Lung (tissue), 12 donors: Measurements from ENCODE around the gene SLCO3A1. TPM values are rescaled to one million over a fixed set of nuclear protein-coding genes. Genes with fewer than 3 reads are reported as not detected.

Experiments
- ATAC-seq: fragments of 200-7000 bp; cut with Tn5 transposase; one replicate; pipeline ENCODE4 v1.9.1; 2020; ENCODE audit warnings: moderate number of reproducible peaks; ENCODE audit not compliant: insufficient read depth, low FRiP score
- DNase-seq, 3 donors: peaks; one replicate each; pipeline ENCODE4 v3.0.0-alpha.2; 2013 to 2017
- H3K27ac ChIP-seq, 2 donors: one replicate each; pipeline ENCODE4 v1.5.1; 2013; ENCODE audit warnings: mild to moderate bottlenecking in 2 of 2, moderate library complexity in 2 of 2, control low read depth in 1 of 2, inconsistent platforms in 1 of 2, low read depth in 1 of 2, low read length in 1 of 2
- H3K27me3 ChIP-seq, 3 donors: one replicate each; pipeline ENCODE4 v1.5.1; 2013; ENCODE audit warnings: low read length in 2 of 3; ENCODE audit not compliant: control insufficient read depth in 3 of 3, insufficient read depth in 3 of 3
- H3K36me3 ChIP-seq, 4 donors: one replicate each; pipeline ENCODE4 v1.5.1; 2013; ENCODE audit warnings: low read length in 4 of 4, mild to moderate bottlenecking in 1 of 4, moderate library complexity in 1 of 4; ENCODE audit not compliant: control insufficient read depth in 4 of 4, insufficient read depth in 4 of 4
- H3K4me1 ChIP-seq, 5 donors: one replicate each; pipeline ENCODE4 v1.5.1; 2013; ENCODE audit warnings: low read length in 5 of 5, mild to moderate bottlenecking in 2 of 5, moderate library complexity in 1 of 5; ENCODE audit not compliant: control insufficient read depth in 5 of 5, insufficient read depth in 5 of 5
- H3K4me3 ChIP-seq: one replicate; pipeline ENCODE4 v1.5.1; 2013; ENCODE audit warnings: mild to moderate bottlenecking, control low read depth, moderate library complexity
- H3K9ac ChIP-seq, 2 donors: one replicate each; pipeline ENCODE4 v1.5.1; 2013; ENCODE audit warnings: low read length in 2 of 2, control low read depth in 1 of 2; ENCODE audit not compliant: insufficient read depth in 1 of 2
- H3K9me3 ChIP-seq, 4 donors: one replicate each; pipeline ENCODE4 v1.5.1; 2013; ENCODE audit warnings: low read length in 3 of 4, mild to moderate bottlenecking in 1 of 4, moderate library complexity in 1 of 4; ENCODE audit not compliant: control insufficient read depth in 4 of 4, insufficient read depth in 3 of 4
- CTCF ChIP-seq: IDR thresholded peaks from 2 replicates; pipeline ENCODE4 v1.5.1; 2012; ENCODE audit warnings: mild to moderate bottlenecking; ENCODE audit errors: control extremely low read depth, extremely low read depth
- WGBS, 2 donors: extraction: QIAGEN DNeasy Blood & Tissue Kit; methylation state at CpG; one replicate each; pipeline ENCODE4 v1.1.7; 2013; 5-methylcytosine and 5-hydroxymethylcytosine counted together
- polyA plus RNA-seq, 2 donors: library from polyadenylated mRNA; stranded (reverse); fragments of 200-250 nt; gene quantifications; one replicate each; pipeline ENCODE4 v1.2.1, GENCODE V29; 2013
- total RNA-seq, 2 donors: library from RNA; depleted of rRNA in 1 of 2; stranded (reverse); fragments of >200 nt in 1 of 2; gene quantifications; one replicate each; pipeline ENCODE4 v1.2.1, GENCODE V29; 2014 to 2021
- donor health status: control.
- donor health status: control.
- donor health status: Bipolar disorder and iron deficiency.
- donor health status: healthy.
- donor health status: DM: yes; HTN: yes; CAD: no.

SLCO3A1 gene
- total and polyA plus RNA-seq, 4 donors = 20.5 to 56.3 (median 33.5) TPM

- H3K27me3 ChIP-seq = no peaks in the 10 kb centered on the region
- peak overlapping the region in 1 of 2 donors; percentile 30 for H3K27ac ChIP-seq
- 93 to 94% methylated on average over 15 of the region's 15 CpGs for WGBS, 2 donors
- peaks cover 0 to 9% (median 4%) of the 10 kb centered on the region in 4 donors for H3K36me3 ChIP-seq
- H3K9me3 ChIP-seq = peaks cover 0 to 2% (median 0%) of the 10 kb centered on the region in 4 donors
- DNase-seq (no peak), ATAC-seq (no peak)
- TF ChIP-seq CTCF = no peak
- H3K4me1 ChIP-seq = peaks cover 2 to 38% (median 13%) of the 10 kb centered on the region in 5 donors
- H3K4me3 ChIP-seq = no peak overlapping the region
- no peak overlapping the region for H3K9ac ChIP-seq
Observed at GRCh38 chr15:91919014-91919534, 65.6 kb downstream of the SLCO3A1 start.

- DNase-seq (peak in 1 of 3 donors; percentile 32), ATAC-seq (no peak)
- TF ChIP-seq CTCF = no peak
- 65 to 81% methylated on average over 5 of the region's 5 CpGs for WGBS, 2 donors
- peaks cover 0 to 4% (median 2%) of the 10 kb centered on the region in 4 donors for H3K36me3 ChIP-seq
- H3K4me3 ChIP-seq = no peak overlapping the region
- H3K27ac ChIP-seq = peak overlapping the region in 1 of 2 donors; percentile 61
- H3K9ac ChIP-seq = no peak overlapping the region
- H3K4me1 ChIP-seq = peaks cover 4 to 57% (median 13%) of the 10 kb centered on the region in 5 donors
- no peaks in the 10 kb centered on the region for H3K9me3 ChIP-seq
- H3K27me3 ChIP-seq = no peaks in the 10 kb centered on the region
Observed at GRCh38 chr15:91921188-91921842, 67.8 kb downstream of the SLCO3A1 start.

GRCh38 chr15:91921843-91922198 is 68.3 kb downstream of the SLCO3A1 start:
- no peak for TF ChIP-seq CTCF
- Histone ChIP-seq H3K9me3 (no peaks in the 10 kb centered on the region), H3K36me3 (peaks cover 0 to 3% (median 0%) of the 10 kb centered on the region in 4 donors), H3K4me1 (peaks cover 4 to 62% (median 13%) of the 10 kb centered on the region in 5 donors), H3K4me3 (no peak overlapping the region), H3K27ac (peak overlapping the region in 1 of 2 donors; percentile 61), H3K9ac (no peak overlapping the region), H3K27me3 (no peaks in the 10 kb centered on the region)
- no peak for ATAC-seq
- 45 to 70% methylated on average over 12 of the region's 12 CpGs for whole genome bisulfite sequencing, 2 donors
- no peak for DNase-seq
